Activated naive CD8-positive, alpha-beta T cell treated with anti-CD3 and anti-CD28 coated beads for 36 hours (primary cell): ENCODE results near the gene FMN1. TPM values are rescaled to one million over a fixed set of nuclear protein-coding genes. Genes with fewer than 3 reads are reported as not detected.

Source experiments
- DNase-seq: peaks from one replicate; pipeline ENCODE4 v3.0.0; 2021
- H3K27ac Mint-ChIP-seq: one replicate; pipeline ENCODE4 v1.8.0; 2022; ENCODE audit warnings: mild to moderate bottlenecking, moderate library complexity, mixed read lengths
- H3K27me3 Mint-ChIP-seq: one replicate; pipeline ENCODE4 v1.8.0; 2022; ENCODE audit warnings: mild to moderate bottlenecking, mixed read lengths
- H3K36me3 Mint-ChIP-seq: one replicate; pipeline ENCODE4 v1.8.0; 2021; ENCODE audit warnings: mild to moderate bottlenecking, mixed read lengths
- H3K4me1 Mint-ChIP-seq: one replicate; pipeline ENCODE4 v1.8.0; 2021; ENCODE audit warnings: mixed read lengths
- H3K4me3 Mint-ChIP-seq: one replicate; pipeline ENCODE4 v1.8.0; 2022; ENCODE audit warnings: mild to moderate bottlenecking, moderate library complexity, mixed read lengths
- H3K9me3 Mint-ChIP-seq: one replicate; pipeline ENCODE4 v1.8.0; 2022; ENCODE audit warnings: mixed read lengths
- total RNA-seq, 2 experiments: library from RNA; stranded (reverse); gene quantifications; one replicate each; pipeline ENCODE4 v1.2.3, GENCODE V29; 2021

Gene FMN1
- total RNA-seq, 2 experiments from 2014 or later = 0.14 to 0.31 TPM

GRCh38 chr15:33179874-33180273 lies 14.6 kb downstream of the FMN1 start:
- no peaks in the 10 kb centered on the region for H3K4me1 Mint-ChIP-seq
- no peaks in the 10 kb centered on the region for H3K9me3 Mint-ChIP-seq
- no peaks in the 10 kb centered on the region for H3K27me3 Mint-ChIP-seq
- H3K27ac Mint-ChIP-seq = no peak overlapping the region
- H3K36me3 Mint-ChIP-seq = no peaks in the 10 kb centered on the region
- H3K4me3 Mint-ChIP-seq = no peak overlapping the region
- DNase-seq = no peak

GRCh38 chr15:33171202-33171601 lies 23.3 kb downstream of the FMN1 start:
- no peaks in the 10 kb centered on the region for H3K36me3 Mint-ChIP-seq
- H3K27ac Mint-ChIP-seq = no peak overlapping the region
- H3K27me3 Mint-ChIP-seq = peaks cover 12% of the 10 kb centered on the region
- peaks cover 2% of the 10 kb centered on the region for H3K9me3 Mint-ChIP-seq
- no peak for DNase-seq
- H3K4me3 Mint-ChIP-seq = no peak overlapping the region
- no peaks in the 10 kb centered on the region for H3K4me1 Mint-ChIP-seq

- peaks cover 12% of the 10 kb centered on the region for H3K27me3 Mint-ChIP-seq
- peaks cover 2% of the 10 kb centered on the region for H3K9me3 Mint-ChIP-seq
- no peak for DNase-seq
- no peak overlapping the region for H3K27ac Mint-ChIP-seq
- no peak overlapping the region for H3K4me3 Mint-ChIP-seq
- H3K4me1 Mint-ChIP-seq = no peaks in the 10 kb centered on the region
- no peaks in the 10 kb centered on the region for H3K36me3 Mint-ChIP-seq
Measured at GRCh38 chr15:33169625-33170024, 24.9 kb downstream of the FMN1 start.

GRCh38 chr15:33168444-33168843 lies 26.1 kb downstream of the FMN1 start:
- Mint-ChIP-seq H3K27ac (no peak overlapping the region), H3K36me3 (no peaks in the 10 kb centered on the region), H3K4me3 (no peak overlapping the region), H3K9me3 (peaks cover 2% of the 10 kb centered on the region), H3K27me3 (peaks cover 12% of the 10 kb centered on the region), H3K4me1 (no peaks in the 10 kb centered on the region)
- DNase-seq = no peak

- Mint-ChIP-seq H3K27me3 (peaks cover 9% of the 10 kb centered on the region), H3K36me3 (no peaks in the 10 kb centered on the region), H3K27ac (no peak overlapping the region), H3K4me1 (peaks cover 11% of the 10 kb centered on the region), H3K4me3 (no peak overlapping the region), H3K9me3 (peaks cover 2% of the 10 kb centered on the region)
- DNase-seq = no peak
Measured at GRCh38 chr15:33163816-33164215, 30.7 kb downstream of the FMN1 start.

- Mint-ChIP-seq H3K9me3 (no peaks in the 10 kb centered on the region), H3K4me3 (no peak overlapping the region), H3K27me3 (peaks cover 4% of the 10 kb centered on the region), H3K36me3 (no peaks in the 10 kb centered on the region), H3K4me1 (peaks cover 11% of the 10 kb centered on the region), H3K27ac (no peak overlapping the region)
- DNase-seq = no peak
Measured at GRCh38 chr15:33161209-33161608, 33.3 kb downstream of the FMN1 start.

GRCh38 chr15:33160581-33161165 lies 33.8 kb downstream of the FMN1 start:
- H3K4me3 Mint-ChIP-seq = no peak overlapping the region
- H3K9me3 Mint-ChIP-seq = no peaks in the 10 kb centered on the region
- no peak overlapping the region for H3K27ac Mint-ChIP-seq
- peaks cover 11% of the 10 kb centered on the region for H3K4me1 Mint-ChIP-seq
- H3K36me3 Mint-ChIP-seq = no peaks in the 10 kb centered on the region
- DNase-seq = no peak
- H3K27me3 Mint-ChIP-seq = peaks cover 7% of the 10 kb centered on the region

- Mint-ChIP-seq H3K27ac (no peak overlapping the region), H3K27me3 (peaks cover 8% of the 10 kb centered on the region), H3K4me1 (peaks cover 11% of the 10 kb centered on the region), H3K36me3 (no peaks in the 10 kb centered on the region), H3K9me3 (no peaks in the 10 kb centered on the region), H3K4me3 (no peak overlapping the region)
- no peak for DNase-seq
Measured at GRCh38 chr15:33159726-33160453, 34.6 kb downstream of the FMN1 start.

- peaks cover 8% of the 10 kb centered on the region for H3K27me3 Mint-ChIP-seq
- H3K4me1 Mint-ChIP-seq = peaks cover 11% of the 10 kb centered on the region
- H3K9me3 Mint-ChIP-seq = no peaks in the 10 kb centered on the region
- DNase-seq = no peak
- no peak overlapping the region for H3K4me3 Mint-ChIP-seq
- no peaks in the 10 kb centered on the region for H3K36me3 Mint-ChIP-seq
- H3K27ac Mint-ChIP-seq = no peak overlapping the region
Measured at GRCh38 chr15:33158366-33158765, 36.1 kb downstream of the FMN1 start.

- Mint-ChIP-seq H3K4me1 (peaks cover 11% of the 10 kb centered on the region), H3K27me3 (peaks cover 8% of the 10 kb centered on the region), H3K36me3 (no peaks in the 10 kb centered on the region), H3K4me3 (no peak overlapping the region), H3K27ac (no peak overlapping the region), H3K9me3 (no peaks in the 10 kb centered on the region)
- DNase-seq = no peak
Measured at GRCh38 chr15:33157371-33158037, 37.0 kb downstream of the FMN1 start.

GRCh38 chr15:33155691-33156420 lies 38.7 kb downstream of the FMN1 start:
- no peaks in the 10 kb centered on the region for H3K36me3 Mint-ChIP-seq
- no peaks in the 10 kb centered on the region for H3K9me3 Mint-ChIP-seq
- H3K4me3 Mint-ChIP-seq = no peak overlapping the region
- peaks cover 8% of the 10 kb centered on the region for H3K27me3 Mint-ChIP-seq
- DNase-seq = no peak
- H3K4me1 Mint-ChIP-seq = peaks cover 11% of the 10 kb centered on the region
- no peak overlapping the region for H3K27ac Mint-ChIP-seq

GRCh38 chr15:33154351-33155166 lies 40.0 kb downstream of the FMN1 start:
- H3K4me3 Mint-ChIP-seq = no peak overlapping the region
- peaks cover 4% of the 10 kb centered on the region for H3K4me1 Mint-ChIP-seq
- no peak for DNase-seq
- H3K9me3 Mint-ChIP-seq = no peaks in the 10 kb centered on the region
- peaks cover 8% of the 10 kb centered on the region for H3K27me3 Mint-ChIP-seq
- H3K36me3 Mint-ChIP-seq = no peaks in the 10 kb centered on the region
- no peak overlapping the region for H3K27ac Mint-ChIP-seq

- Mint-ChIP-seq H3K9me3 (no peaks in the 10 kb centered on the region), H3K4me1 (peaks cover 2% of the 10 kb centered on the region), H3K4me3 (no peak overlapping the region), H3K36me3 (no peaks in the 10 kb centered on the region), H3K27me3 (peaks cover 8% of the 10 kb centered on the region), H3K27ac (no peak overlapping the region)
- no peak for DNase-seq
Measured at GRCh38 chr15:33153548-33153947, 41.0 kb downstream of the FMN1 start.

GRCh38 chr15:33152502-33153109 lies 41.9 kb downstream of the FMN1 start:
- no peak for DNase-seq
- Mint-ChIP-seq H3K27me3 (peaks cover 7% of the 10 kb centered on the region), H3K27ac (no peak overlapping the region), H3K4me1 (peaks cover 9% of the 10 kb centered on the region), H3K9me3 (no peaks in the 10 kb centered on the region), H3K4me3 (no peak overlapping the region), H3K36me3 (peaks cover 2% of the 10 kb centered on the region)
